ENCODE results near the gene MTHFR. TPM values are rescaled to one million over a fixed set of nuclear protein-coding genes. Genes with fewer than 3 reads are reported as not detected.

MTHFR gene
- total and polyA plus RNA-seq, 2 of the 4 experiments (the other 2 are of a cell fraction): 7.3 to 7.4 TPM

GRCh38 chr1:11748294-11749202 lies 57.2 kb downstream of the MTHFR start:
- Histone ChIP-seq H2AK9ac (replicated peaks; ENCODE audit: low read depth, low read length, poor library complexity) (no peak overlapping the region), H3K18ac (ENCODE audit: low read depth, low read length) (no peak overlapping the region), H2BK120ac (ENCODE audit: low read depth, low read length) (no peak overlapping the region), H2AFZ (replicated peaks; ENCODE audit: low read length, poor library complexity) (no peak overlapping the region), H2BK20ac (ENCODE audit: low read depth, low read length) (no peak overlapping the region), H3K23ac (ENCODE audit: low read depth, low read length) (no peak overlapping the region), H2BK15ac (ENCODE audit: low read depth, low read length) (no peak overlapping the region), H3K4me1 (ENCODE audit: control insufficient read depth, insufficient read depth, low read length) (no peaks in the 10 kb centered on the region), H2AK5ac (ENCODE audit: low read depth, low read length) (no peak overlapping the region), H3K4me3 (ENCODE audit: insufficient read depth, low read depth, low read length) (no peak overlapping the region), H3K4me2 (ENCODE audit: low read depth, low read length) (no peak overlapping the region), H3K79me1 (ENCODE audit: low read depth in 1 of 2, low read length in 2 of 2) (no peaks in the 10 kb centered on the region), H3K4ac (ENCODE audit: low read depth, low read length) (no peak overlapping the region), H4K20me1 (ENCODE audit: insufficient read depth, low read length) (no peaks in the 10 kb centered on the region), H3K14ac (replicated peaks; ENCODE audit: low read depth, low read length) (no peak overlapping the region), H3K27ac (ENCODE audit: insufficient read depth, low read length) (no peak overlapping the region), H3K9ac (ENCODE audit: low read depth, low read length) (no peak overlapping the region), H3K9me3 (ENCODE audit: control insufficient read depth, insufficient read depth, low read length) (no peaks in the 10 kb centered on the region), H4K5ac (ENCODE audit: low read depth, low read length) (no peak overlapping the region), H3K9me1 (ENCODE audit: insufficient read depth, low read length) (no peaks in the 10 kb centered on the region), H4K8ac (ENCODE audit: low read depth in 2 of 2, low read length in 2 of 2) (no peak overlapping the region), H3K27me3 (ENCODE audit: control insufficient read depth, insufficient read depth, low read length) (no peaks in the 10 kb centered on the region), H2BK5ac (ENCODE audit: low read depth, low read length, poor library complexity, severe bottlenecking) (no peak overlapping the region), H4K91ac (ENCODE audit: insufficient read depth, low read depth, low read length) (no peak overlapping the region), H3K56ac (ENCODE audit: extremely low read depth, insufficient read depth, low read length) (no peak overlapping the region), H3K36me3 (ENCODE audit: control insufficient read depth, insufficient read depth, low read length) (peaks cover 27% of the 10 kb centered on the region)
- WGBS, 2 experiments (ENCODE audit: extremely low coverage in 2 of 2, insufficient read length in 1 of 2): 95% methylated on average over 11 of the region's 27 CpGs; no CpG with 5 or more reads in 1 of the 2 experiments
- intact Hi-C loops (cut with micrococcal nuclease): no loop called here
- in situ Hi-C loops (cut with MboI; ENCODE audit: low sequenced_read_pairs): no loop called here
- ATAC-seq (ENCODE audit: low read depth) (no peak), DNase-seq (no peak)
- dilution Hi-C loops (cut with HindIII; ENCODE audit: low sequenced_read_pairs, unreplicated experiment): no loop called here
- CTCF ChIA-PET: no interaction called here
- no peak for TF ChIP-seq SMC3 (IDR thresholded peaks at IDR 0.05; ENCODE audit: low read depth, low read length)
- no peak for TF ChIP-seq NFE2L2 (IDR thresholded peaks at IDR 0.05; ENCODE audit: low read depth, low read length)
- TF ChIP-seq RAD21 (IDR thresholded peaks at IDR 0.05; ENCODE audit: low read length): no peak
- no peak for TF ChIP-seq RFX5 (IDR thresholded peaks at IDR 0.05; ENCODE audit: low read depth, low read length)
- TF ChIP-seq CTCF (conservative IDR thresholded peaks at IDR 0.05; ENCODE audit: low read depth, low read length): no peak
- TF ChIP-seq MAZ (IDR thresholded peaks at IDR 0.05; ENCODE audit: borderline replicate concordance, low read depth, low read length): no peak
- BruUV-seq (replicated peaks): no TSS peak
- POLR2A ChIA-PET (ENCODE audit: unreplicated experiment): no interaction called here
